HL-60/S4 (cell line): ENCODE data around the gene ANG.
"Not testable (repeated sequence)": the region's sequence is repeated elsewhere in the genome, so short reads cannot be mapped to it uniquely, and the experiment has no call there.

Experiments used
- in situ Hi-C: fragments of 300-500 bp; cut with MboI; formaldehyde crosslinking; loops from 2 replicates; pipeline ENCODE4 v1.14.3; 2022; ENCODE audit warnings: low sequenced_read_pairs

The ANG gene

GRCh38 chr14:20696764-20697163 is 8.2 kb downstream of the ANG start:
- in situ Hi-C loops = loop anchor here (10.0 kb wide), 1 partner anchor 278 kb away; no protein-coding TSS in a partner anchor

GRCh38 chr14:20697273-20698017 is 8.9 kb downstream of the ANG start:
- in situ Hi-C loops = loop anchor here (10.0 kb wide), 1 partner anchor 277 kb away; no protein-coding TSS in a partner anchor

GRCh38 chr14:20698018-20698329 is 9.4 kb downstream of the ANG start:
- in situ Hi-C loops = loop anchor here (10.0 kb wide), 1 partner anchor 277 kb away; no protein-coding TSS in a partner anchor

- in situ Hi-C loops = loop anchor here (10.0 kb wide), 1 partner anchor 276 kb away; no protein-coding TSS in a partner anchor
Observed at GRCh38 chr14:20698934-20699333, 10.4 kb downstream of the ANG start.

GRCh38 chr14:20699931-20700330 is 11.4 kb downstream of the ANG start:
- in situ Hi-C loops = loop anchor here (5.0 to 10.0 kb wide), 2 partner anchors 152 to 275 kb away; no protein-coding TSS in a partner anchor

- in situ Hi-C loops = loop anchor here (5.0 kb wide), 1 partner anchor 151 kb away; no protein-coding TSS in a partner anchor
Observed at GRCh38 chr14:20700965-20701364, 12.4 kb downstream of the ANG start.

GRCh38 chr14:20706657-20707355 is 18.2 kb downstream of the ANG start:
- in situ Hi-C loops = no loop called here

- in situ Hi-C loops = no loop called here
Observed at GRCh38 chr14:20707622-20708021, 19.1 kb downstream of the ANG start.

GRCh38 chr14:20711261-20711660 is 22.7 kb downstream of the ANG start:
- in situ Hi-C loops = no loop called here

GRCh38 chr14:20711685-20712084 is 23.1 kb downstream of the ANG start:
- in situ Hi-C loops = no loop called here

GRCh38 chr14:20712904-20713303 is 24.3 kb downstream of the ANG start:
- in situ Hi-C loops = no loop called here

- in situ Hi-C loops = no loop called here
Observed at GRCh38 chr14:20714593-20715250, 26.2 kb downstream of the ANG start.

- in situ Hi-C loops = no loop called here
Observed at GRCh38 chr14:20719777-20720176, 31.2 kb downstream of the ANG start.

GRCh38 chr14:20720741-20721140 is 32.2 kb downstream of the ANG start:
- in situ Hi-C loops = no loop called here

GRCh38 chr14:20722016-20722415 is 33.5 kb downstream of the ANG start:
- in situ Hi-C loops = no loop called here

GRCh38 chr14:20723488-20723887 is 34.9 kb downstream of the ANG start:
- in situ Hi-C loops = no loop called here

- in situ Hi-C loops = not testable (repeated sequence)
Observed at GRCh38 chr14:20726121-20726520, 37.6 kb downstream of the ANG start.

GRCh38 chr14:20726531-20726930 is 38.0 kb downstream of the ANG start:
- in situ Hi-C loops = no loop called here

- in situ Hi-C loops = no loop called here
Observed at GRCh38 chr14:20730891-20731290, 42.3 kb downstream of the ANG start.

GRCh38 chr14:20732477-20732876 is 43.9 kb downstream of the ANG start:
- in situ Hi-C loops = no loop called here

- in situ Hi-C loops = no loop called here
Observed at GRCh38 chr14:20732979-20733635, 44.5 kb downstream of the ANG start.
